HG03521 (cell line): Measurements from ENCODE around the gene GRK3.

Experiments used
- ATAC-seq: cut with Tn5 transposase; IDR thresholded peaks from one replicate; pipeline ENCODE4 v1.9.1; 2021; ENCODE audit warnings: mild to moderate bottlenecking, moderate library complexity; ENCODE audit not compliant: unreplicated experiment

Gene GRK3

DNA sequence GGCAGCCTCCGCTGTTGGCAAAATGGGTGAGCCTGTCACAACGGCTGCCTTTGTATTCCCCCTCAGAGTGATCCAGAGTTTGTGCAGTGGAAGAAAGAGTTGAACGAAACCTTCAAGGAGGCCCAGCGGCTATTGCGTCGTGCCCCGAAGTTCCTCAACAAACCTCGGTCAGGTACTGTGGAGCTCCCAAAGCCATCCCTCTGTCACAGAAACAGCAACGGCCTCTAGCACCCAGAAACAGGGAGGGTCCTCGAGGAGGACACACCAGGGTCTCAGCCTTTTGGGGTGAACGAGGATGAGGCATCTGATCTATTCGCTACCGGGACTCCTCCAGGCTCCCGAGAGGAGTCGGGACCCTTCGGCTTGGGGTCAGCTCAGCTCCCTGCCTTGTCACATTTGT, 157.7 kb downstream of the GRK3 start:
- no peak for ATAC-seq

DNA sequence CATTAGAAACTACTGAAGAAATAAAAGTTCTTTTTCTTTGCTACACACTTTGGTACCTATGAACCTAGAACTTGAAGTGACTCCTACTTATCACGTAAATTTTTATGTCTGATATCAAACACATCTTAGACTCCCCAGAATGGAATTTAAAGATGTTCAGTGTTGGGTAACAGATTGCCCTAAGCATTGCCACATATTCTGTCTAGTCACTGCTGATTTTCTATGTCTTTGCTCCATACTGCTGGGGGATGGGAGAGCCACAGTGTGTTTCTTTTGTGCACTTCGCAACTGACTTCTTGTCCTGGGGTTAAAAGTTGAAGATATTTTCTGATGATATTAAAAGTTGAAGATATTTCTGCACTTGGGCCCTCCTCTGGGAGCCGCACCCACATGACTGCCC, 158.2 kb downstream of the GRK3 start:
- ATAC-seq = no peak

DNA sequence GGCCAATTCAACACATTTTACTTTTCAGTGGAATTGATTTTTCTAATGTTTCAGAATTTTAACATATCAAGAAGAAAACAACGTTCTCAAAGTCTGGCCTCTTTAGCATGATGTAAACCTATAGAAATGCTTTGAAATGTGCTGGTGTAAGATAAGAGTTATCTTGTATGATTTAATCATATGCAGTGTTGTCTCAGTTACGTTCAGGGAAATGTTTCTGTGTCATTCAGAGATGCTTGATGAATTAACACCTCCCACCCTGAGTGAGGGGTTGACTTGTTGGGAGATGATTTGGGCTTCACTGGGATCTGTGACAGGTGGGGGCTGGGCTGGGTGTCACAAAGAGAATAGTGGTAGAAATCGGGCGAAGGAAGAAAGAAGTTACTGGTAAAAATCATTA, 161.8 kb downstream of the GRK3 start:
- ATAC-seq = no peak

DNA sequence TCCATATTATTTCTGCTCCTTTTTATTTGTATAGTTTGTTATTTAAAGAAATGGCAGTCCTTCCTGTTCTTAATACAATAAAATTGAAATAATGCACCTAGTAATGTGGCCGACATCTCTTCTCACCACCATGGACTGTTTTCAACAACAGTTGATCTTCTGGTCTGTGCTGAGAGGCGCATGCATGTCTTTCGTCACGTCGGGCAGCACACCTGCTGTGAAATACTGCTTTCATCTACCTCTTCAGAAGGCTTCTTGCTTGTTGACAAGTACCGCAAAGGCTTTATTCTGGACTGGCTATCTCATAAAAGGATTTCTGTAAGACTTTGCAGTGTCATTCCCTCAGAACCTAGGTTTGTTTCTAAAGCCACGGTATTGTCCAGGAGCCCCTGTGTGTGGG, 163.6 kb downstream of the GRK3 start:
- no peak for ATAC-seq

DNA sequence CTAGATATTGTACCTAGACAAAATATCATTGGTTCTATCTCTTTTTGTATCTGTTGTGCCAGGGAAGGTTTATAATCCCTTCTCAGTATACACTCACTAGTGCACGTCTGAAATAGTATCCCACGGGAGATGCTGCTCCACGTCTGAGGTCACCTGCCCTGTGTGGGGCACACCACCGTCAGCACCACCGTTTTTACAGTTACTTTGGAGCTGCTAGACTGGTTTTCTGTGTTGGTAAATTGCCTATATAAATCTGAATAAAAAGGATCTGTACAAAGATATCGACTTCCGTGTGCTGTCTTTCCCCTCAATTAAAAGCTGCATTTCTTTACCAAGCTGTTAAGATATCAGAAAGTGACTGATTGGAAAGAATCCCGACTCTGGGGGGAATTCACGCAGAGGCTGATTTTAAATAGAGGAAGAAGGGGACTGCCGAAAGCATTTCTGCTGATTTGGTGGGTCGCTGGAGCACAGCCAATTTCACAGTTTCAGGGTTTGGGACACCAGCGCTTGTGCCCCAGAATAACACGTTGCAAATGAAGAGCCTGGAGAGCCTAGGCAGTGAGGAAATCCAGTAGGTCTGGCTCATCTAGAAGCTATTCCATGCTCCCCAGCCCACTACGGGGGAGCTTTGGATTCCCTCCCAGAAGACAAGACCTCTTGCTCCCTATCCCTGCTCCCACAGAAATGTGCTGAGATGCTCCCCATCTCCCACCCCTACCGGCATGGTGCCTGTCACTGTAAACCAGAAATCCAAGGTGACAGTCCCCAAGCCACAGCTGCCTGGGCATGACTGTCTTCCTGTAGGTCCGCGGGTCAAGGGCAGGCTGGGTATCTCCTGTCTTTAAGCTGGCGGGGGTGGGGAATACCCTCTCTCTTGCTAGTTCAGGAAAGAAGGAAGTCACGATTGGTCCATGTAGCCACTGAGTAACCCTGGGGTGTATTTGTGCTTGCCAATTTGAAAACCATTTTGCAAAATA, 164.8 kb downstream of the GRK3 start:
- ATAC-seq = no peak

DNA sequence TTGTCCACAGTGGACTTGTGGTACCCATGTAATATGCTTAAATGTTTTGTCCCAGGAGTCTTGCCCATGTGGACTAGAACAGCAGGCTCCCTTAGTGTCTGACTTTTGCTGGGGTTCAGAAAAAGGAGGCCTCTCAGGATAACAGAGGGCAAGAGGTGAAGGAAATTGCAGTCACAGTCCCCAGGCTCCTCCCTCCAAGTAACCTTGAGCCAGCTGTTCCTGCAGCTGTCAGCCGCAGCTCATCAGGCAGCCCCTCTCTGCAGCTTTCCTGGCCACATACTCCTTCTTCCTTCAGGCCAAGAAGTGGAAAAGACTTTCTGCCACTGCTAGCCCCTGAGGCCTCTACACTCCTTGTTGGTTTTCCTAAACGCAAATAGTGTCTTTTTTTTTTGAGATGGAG, 171.2 kb downstream of the GRK3 start:
- ATAC-seq = no peak

DNA sequence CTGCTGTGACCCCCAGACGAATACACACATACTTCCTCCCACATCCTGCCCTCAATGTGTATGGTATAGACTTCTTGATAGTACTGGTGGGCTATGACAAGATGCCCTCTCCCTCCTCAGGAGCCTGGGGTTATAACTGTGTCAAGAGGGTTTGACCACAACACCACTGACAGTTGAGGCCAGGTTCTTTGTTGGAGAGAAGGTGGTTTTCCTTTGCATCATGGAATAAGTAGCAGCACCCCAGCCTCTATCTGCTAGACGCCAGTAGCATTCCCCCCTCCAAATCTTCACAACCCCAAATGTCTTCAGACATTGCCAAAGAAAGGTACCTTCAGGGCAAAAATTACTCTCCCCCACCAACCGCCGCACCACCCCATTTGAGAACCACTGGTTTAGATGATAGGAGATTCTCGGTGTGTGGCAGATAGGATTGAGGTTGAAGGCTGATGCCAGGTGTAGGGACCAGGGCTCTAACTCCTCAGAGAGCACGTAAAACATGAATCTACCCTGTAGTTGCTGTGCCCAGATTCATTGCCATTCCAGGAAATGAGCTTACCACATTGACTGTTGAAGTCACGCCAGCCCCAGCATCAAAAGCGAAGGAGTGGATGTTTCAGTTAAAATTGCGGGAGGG, 172.0 kb downstream of the GRK3 start:
- no peak for ATAC-seq

DNA sequence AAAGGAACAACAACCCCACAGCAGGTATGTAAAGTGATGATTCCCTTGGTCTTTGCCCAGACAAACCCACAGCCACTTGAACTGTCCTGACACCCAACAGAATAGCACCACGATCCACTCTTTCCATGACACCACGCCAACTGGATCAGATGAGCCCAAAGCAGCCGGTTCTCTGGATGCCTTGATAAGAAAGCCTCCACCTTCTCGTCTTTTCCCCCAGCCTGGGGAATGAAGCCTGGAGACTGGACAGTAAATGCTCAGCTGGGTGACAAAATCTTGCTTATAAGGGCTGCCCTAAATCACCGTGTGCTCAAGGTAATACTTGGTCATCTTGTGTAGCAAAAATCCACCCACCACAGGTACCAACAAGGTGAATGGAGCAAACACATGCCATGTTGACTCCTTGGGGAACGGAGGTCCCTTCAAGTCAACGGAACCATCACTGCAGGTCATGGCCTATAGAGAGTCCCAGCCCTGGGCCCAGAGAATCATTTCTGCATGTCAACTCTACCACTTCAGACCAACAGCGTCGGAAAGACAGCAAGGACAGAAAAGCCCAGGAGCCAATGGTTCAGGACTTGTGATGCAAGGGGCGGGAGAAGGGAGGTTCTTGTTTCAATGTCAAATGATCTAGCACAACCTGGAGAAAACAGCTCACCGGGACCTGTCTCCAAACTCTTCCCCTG, 175.3 kb downstream of the GRK3 start:
- ATAC-seq = no peak

DNA sequence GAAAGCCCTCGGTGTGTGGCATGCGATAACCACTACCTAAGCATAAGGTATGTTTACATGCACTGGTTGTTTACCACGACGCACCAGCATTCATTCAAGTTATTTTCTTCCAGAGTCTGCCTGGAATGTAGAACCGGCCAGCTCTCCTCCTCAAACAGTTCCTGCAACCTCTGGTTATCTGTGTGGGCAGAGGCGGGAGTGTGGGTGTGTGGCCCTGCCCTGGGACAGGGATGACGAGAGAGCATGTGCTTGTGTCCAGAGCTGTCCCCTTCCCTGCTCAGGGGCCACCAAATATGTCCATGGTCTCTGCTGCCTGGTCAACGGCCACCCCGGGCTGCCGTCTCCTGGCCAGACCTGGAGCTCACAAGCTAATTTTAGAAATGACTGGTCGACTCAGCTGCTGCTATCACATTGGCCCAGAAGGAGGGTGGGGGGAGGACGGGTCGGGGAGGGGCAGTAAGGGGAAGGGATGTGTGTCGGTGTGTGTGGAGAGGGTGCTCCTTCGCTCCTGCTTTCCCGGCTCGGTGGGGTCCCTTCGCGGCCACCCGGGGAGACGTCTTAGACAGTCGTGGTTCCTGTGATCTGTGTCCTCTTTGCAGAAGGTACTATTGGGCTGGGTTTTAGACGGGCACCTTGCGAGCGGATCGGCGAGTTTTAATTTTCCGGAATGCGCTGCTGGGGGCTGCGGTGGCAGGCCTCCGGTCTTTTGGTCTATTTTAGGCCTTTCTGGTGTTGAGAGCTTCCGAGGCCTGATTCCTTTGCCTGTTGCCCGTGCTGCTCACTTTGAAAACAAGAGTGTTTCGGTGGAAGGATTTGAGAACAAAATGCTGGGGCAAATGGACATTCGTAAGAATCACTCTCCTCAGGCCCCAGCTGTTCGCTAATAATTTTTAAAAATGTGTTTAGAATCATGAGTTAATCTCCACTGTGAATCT, 177.5 kb downstream of the GRK3 start, which contains the start of gene MYO18B:
MYO18B (plus strand) TSS at position 497 of the 935 bp plus-strand sequence. CDS start 18,905 bp downstream, outside the sequence.
- ATAC-seq = no peak

DNA sequence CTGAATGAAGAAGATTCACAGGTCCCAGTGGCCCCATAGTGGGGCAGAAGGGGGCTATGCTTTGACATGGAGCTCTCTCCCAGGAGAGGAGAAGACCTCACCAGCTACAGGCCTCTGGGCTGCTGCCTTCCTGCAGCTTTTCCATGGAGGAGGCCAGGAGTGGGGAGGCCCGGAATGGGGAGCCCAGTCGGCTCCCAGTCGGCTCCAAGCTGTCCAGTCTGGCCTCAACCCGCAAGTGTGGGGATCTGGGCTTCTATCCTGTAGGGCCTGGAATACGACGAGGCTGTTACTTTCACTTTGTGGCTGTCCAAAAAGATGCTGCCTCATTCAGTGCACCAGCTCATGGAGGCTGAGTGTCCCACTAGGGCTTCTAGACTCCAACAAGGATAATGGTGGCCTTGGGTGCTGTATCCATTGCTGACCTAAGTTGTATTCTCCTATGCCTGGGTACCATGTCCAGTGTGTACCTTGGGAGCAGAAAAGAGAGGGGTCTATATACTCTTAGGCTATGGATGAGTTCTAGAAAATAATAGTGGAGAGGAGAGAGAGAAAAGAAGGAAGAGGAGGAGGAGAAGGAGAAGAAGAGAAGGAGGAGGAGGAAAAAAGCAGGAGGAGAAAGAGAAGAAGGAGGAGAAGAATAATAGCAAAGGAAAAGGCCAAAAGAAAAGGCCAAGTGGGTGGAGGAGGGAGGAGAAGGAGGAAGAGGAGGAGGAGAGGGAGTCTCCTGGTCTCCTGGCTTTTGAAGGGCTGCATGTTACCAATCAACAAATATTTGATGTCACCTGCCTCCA, 178.6 kb downstream of the GRK3 start:
- ATAC-seq = no peak

DNA sequence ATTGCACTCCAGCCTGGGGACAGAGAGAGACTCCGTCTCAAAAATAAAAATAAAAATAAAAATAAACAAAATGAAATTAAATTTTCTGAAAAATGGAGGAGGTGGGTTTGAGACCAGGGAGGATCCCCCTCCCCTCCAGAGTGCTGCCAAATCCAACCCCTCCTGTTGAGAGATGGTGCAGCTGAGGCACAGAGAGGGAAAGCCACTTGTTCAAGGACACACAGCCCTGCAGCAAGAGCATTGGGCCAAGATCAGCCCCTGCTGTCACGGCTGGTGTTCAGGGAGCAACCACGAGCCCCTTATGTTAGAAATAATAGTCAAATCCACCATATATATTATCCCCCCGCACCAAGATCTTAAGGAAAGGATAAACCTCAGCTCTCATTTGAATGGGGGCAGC, 180.2 kb downstream of the GRK3 start:
- no peak for ATAC-seq

DNA sequence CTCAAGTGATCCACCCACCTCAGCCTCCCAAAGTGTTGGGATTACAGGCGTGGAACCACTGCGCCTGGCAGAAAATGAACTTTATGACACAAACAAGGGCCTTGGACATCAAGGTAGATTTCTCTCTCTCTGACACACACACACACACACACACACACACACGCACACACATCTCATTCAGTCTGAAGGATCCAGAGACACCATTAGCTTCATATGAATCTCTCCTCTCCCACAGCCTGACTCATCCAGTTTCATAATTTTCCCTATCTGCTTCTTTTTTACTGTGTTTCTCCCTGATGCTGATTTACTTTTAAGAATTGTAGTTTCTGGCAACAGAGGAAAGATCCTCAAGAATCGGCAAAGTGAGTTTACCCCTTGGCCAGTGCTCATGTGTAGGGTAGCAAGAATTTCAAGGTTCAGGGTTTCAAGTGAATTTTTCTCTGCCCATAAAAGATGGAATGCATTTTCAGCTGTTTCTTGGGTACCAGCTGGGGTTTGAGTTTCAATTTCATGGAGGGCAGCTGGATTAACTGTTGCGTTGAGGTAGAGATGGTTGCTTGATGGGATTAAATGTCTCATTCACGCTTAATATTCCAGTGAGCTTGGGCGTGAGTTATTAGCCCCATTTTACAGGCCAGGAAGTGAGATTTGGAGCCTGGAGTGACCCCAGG, 181.0 kb downstream of the GRK3 start:
- no peak for ATAC-seq

DNA sequence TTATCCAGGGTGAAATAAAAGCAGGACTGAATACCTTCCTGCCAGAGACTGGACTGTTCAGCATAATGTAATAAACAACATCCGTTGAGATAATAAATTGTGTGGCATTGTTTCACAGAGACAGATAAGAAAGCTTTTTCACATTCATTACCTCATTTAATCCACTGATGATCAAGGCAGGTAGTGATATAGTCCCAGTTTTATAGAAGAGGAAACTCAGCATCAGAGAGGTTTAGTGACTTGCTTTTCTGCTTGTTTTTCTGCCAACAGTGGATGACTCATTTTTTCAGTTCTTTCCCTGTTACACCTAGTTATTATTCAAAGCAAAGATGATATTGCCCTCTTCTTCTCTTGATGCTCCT, 181.5 kb downstream of the GRK3 start:
- no peak for ATAC-seq

DNA sequence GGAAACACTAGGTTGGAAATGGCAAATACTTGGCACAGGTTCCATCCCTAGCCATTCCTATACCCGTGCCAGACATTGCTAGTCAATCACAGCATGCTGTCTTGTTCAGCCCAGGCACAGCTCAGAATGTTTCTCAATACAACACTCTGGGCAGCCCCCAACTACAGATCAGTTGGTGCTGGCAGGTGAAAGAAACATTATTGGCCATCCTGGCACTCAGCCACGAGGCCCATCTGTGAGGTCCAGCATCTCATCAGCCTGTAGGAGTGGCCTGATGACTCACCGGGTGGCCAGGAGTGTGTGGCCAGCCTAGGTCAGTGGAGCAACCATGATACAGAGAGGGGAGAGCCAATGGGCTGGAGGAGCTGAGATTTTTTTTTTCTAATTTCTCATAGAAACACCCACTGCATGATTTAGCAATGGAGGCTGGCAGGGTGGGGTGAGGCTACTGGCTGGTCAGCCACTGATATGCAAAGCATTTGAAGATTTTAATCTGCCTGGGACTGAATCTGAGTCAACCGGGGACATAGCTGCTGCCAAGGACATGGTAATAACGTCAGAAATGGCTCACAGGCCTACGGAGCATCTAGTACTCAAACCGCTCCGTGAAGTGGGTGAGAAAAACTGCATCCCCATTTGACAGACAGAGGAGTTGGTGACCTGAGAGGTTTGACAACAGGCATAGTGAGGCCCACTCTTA, 182.9 kb downstream of the GRK3 start:
- ATAC-seq = no peak

DNA sequence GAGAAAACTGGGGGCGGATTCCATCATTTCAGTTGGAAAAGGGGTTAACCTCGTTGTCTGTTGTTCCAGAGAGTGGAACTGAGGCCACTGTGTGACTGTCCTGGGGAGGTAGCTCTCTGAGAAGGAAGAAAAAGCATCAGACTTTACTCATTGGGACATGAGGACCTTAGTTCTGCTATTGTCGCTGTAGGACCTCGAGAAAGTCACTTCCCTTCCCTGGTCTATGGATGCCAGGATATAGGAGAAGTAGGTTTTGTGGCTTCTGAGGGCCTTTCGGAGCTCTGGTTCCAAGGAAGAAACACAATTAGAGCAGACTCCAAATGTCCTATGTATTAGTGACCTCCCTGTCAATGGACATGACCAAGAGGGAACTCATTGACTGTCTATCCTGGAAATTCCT, 183.7 kb downstream of the GRK3 start:
- ATAC-seq = no peak

DNA sequence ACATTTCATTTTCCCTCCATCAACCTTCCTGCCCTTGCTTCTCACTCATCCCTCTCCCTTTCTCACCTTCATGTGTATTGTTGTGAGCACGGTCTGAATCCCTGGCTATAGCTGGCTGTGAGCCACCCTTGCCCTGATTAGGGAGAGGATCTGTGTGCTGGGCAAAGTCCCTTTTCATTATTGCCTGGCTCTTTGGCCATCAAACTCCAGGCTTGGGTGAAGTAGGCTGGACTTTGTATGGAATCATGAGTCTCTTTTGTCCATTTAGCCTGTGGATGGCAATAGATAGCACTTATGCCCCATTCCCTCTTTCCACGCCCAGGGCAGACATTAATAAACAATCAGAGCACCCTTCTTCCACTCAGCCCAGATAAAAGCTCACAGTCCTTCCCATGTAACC, 184.2 kb downstream of the GRK3 start:
- ATAC-seq = no peak

DNA sequence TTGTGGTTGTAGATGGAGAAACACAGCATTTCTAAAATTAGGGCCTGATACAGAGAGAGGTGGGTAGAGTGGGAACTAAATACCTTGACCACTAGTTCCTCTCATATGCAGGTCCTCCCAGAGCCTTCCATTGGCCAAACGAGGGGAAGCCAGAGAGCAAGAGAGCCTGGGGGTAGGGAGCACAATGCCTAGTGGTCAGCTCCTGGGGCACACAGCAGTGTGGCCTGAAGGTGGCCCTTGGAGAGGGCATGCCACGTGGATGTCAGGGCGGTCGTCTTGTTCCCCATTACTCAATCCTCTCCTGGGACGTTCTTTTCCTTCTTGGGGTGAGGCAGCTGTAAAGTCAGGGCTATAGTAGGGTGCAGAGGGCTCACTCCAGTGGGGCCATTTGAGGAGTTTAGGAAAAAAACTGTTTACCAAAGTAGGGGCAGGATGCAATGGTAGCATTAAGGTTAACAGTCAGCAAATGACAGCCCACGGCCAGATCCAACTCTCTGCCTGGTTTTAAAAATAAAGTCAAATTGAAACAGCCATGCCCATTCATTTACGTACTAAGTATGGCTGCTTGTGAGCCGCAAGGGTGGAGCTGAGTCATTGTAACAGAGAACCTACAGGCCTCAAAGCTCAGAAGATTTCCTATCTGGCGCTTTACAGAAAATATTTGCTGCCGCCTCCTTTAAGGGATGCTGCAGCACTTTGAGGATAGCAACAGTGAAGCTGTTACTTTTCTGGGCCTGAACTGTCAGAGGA, 185.1 kb downstream of the GRK3 start:
- no peak for ATAC-seq

DNA sequence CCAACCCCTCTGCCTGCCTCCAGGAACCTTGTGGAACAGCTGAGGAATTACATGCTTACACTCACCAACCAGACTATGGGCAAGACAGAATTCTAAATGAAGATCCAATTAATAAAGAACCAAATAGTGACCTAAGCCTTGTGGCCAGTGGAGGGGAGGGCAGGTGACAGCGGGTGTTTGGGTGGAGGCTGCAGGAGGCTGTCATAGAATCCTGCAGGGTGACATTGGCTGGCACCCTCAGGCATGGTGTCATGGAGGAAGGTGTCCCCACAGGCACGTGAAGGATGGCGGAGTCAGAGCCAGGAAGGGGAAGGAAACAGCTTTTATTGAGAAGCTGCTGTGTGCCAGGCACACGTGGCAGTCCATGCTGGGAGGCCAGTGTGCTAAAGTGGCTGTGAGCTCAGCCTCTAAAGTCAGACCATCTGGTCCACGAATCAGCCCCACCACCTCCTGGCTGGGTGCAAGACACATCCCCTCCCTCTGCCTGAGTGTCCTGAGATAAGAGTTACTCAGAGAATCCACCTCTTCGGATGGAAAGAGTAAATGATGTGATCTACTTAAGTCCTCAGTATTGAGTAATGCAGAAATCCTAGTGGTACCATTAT, 186.2 kb downstream of the GRK3 start:
- ATAC-seq = no peak
